Measurements from ENCODE around the gene PXYLP1.

PXYLP1 gene

DNA sequence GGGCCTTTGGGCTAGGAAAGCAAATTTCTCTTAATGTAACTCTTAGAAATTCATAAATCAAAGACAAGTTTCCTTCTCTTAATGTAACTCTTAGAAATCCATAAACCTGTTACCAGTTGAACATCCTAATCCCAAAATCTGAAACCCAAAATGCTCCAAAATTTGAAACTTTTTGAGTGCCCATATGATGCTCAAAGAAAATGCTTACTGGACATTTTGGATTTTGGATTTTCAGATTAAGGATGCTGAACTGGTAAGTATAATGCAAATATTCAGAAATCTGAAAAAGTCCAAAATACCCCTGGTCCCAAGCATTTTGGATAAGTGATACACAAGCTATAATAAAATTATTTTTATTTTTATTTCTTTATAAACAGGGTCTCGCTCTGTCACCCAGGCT lies 85.2 kb downstream of the PXYLP1 start:
- no peak overlapping the region for H3K4me3 ChIP-seq (ENCODE audit: insufficient read depth in 1 of 2, low read depth in 1 of 2, low read length in 2 of 2)
- H3K18ac ChIP-seq (ENCODE audit: low read depth in 1 of 2, low read length in 2 of 2) = no peak overlapping the region
- H2AFZ ChIP-seq (ENCODE audit: low read depth, low read length) = no peak overlapping the region
- H3K4me2 ChIP-seq (ENCODE audit: low read length, poor library complexity, severe bottlenecking) = no peak overlapping the region
- H2BK15ac ChIP-seq (ENCODE audit: low read depth, poor library complexity, severe bottlenecking) = no peak overlapping the region
- DNase-seq = no peak
- H4K8ac ChIP-seq (ENCODE audit: low read length) = no peak overlapping the region
- H3K23ac ChIP-seq (ENCODE audit: low read length in 2 of 2) = no peak overlapping the region
- no peaks in the 10 kb centered on the region for H3K27me3 ChIP-seq (ENCODE audit: control insufficient read depth in 1 of 2, insufficient read depth in 1 of 2, low read length in 2 of 2)
- no peak overlapping the region for H2BK120ac ChIP-seq (ENCODE audit: low read depth, low read length)
- H3K27ac ChIP-seq (ENCODE audit: low read length, poor library complexity, severe bottlenecking) = no peak overlapping the region
- WGBS = 90% methylated on average over 1 of the region's 1 CpG
- no peak overlapping the region for H4K91ac ChIP-seq (ENCODE audit: low read length)
- H3K9me3 ChIP-seq (ENCODE audit: control insufficient read depth, low read length) = no peaks in the 10 kb centered on the region
- H2BK5ac ChIP-seq (ENCODE audit: low read depth, low read length, poor library complexity, severe bottlenecking) = no peak overlapping the region
- peaks cover 13% of the 10 kb centered on the region for H3K4me1 ChIP-seq (ENCODE audit: control insufficient read depth, insufficient read depth, low read depth, low read length)
- no peaks in the 10 kb centered on the region for H3K36me3 ChIP-seq (ENCODE audit: control insufficient read depth in 1 of 2, insufficient read depth in 2 of 2, low read depth in 1 of 2, low read length in 2 of 2)
- no peak overlapping the region for H3K9ac ChIP-seq (ENCODE audit: low read length)
- H3K4ac ChIP-seq (ENCODE audit: low read depth in 1 of 2, low read length in 2 of 2) = no peak overlapping the region
- peaks cover 3% of the 10 kb centered on the region for H3K79me1 ChIP-seq (replicated peaks; ENCODE audit: low read length, poor library complexity, severe bottlenecking)
- no peak overlapping the region for H2BK12ac ChIP-seq (ENCODE audit: low read length in 2 of 2)
- no peak overlapping the region for H3K14ac ChIP-seq (ENCODE audit: low read length in 2 of 2)
- peak overlapping the region; percentile 90 for H2AK5ac ChIP-seq (ENCODE audit: low read length, severe bottlenecking)

DNA sequence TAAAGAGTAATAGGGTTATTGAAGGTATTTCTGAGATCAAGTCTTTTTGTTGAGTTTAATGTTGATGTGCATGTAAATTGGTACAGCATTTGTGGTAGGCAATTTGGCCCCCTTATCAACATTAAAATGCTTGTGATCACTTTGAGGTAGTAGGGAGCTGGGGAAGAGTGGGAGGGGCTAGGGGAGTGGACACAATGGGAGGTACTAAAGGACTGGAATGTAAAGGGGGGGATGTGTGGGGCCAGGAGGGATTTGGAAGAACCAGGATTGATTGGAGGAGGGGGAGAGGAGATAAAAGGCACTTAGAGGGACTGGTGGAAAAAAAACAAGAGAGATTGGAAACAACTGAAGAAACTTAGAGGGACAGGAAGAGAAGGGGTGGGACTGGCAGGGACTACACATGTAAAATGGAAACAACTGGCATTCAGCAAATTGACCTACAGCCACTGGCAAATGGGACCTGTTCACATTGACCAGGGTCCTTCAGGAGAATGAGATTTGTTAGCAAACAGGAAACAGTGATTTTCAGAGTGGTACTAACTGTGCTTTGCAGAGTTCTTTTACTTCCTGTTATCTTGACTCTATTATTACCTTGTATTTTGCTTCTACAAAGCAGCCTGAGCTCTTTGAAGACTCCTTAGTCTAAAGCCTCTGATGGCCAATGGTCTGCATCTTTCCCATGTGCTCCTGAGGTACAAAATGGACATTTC lies 88.9 kb downstream of the PXYLP1 start:
- Histone ChIP-seq H2AK5ac (ENCODE audit: low read length, severe bottlenecking) (peak overlapping the region; percentile 88), H2BK120ac (ENCODE audit: low read depth, low read length) (no peak overlapping the region), H3K4me1 (ENCODE audit: control insufficient read depth, insufficient read depth, low read depth, low read length) (peaks cover 6% of the 10 kb centered on the region), H3K4me3 (ENCODE audit: insufficient read depth in 1 of 2, low read depth in 1 of 2, low read length in 2 of 2) (no peak overlapping the region), H3K79me1 (replicated peaks; ENCODE audit: low read length, poor library complexity, severe bottlenecking) (no peaks in the 10 kb centered on the region), H2BK5ac (ENCODE audit: low read depth, low read length, poor library complexity, severe bottlenecking) (no peak overlapping the region), H3K36me3 (ENCODE audit: control insufficient read depth in 1 of 2, insufficient read depth in 2 of 2, low read depth in 1 of 2, low read length in 2 of 2) (no peaks in the 10 kb centered on the region), H3K27me3 (ENCODE audit: control insufficient read depth in 1 of 2, insufficient read depth in 1 of 2, low read length in 2 of 2) (no peaks in the 10 kb centered on the region), H2AFZ (ENCODE audit: low read depth, low read length) (no peak overlapping the region), H3K27ac (ENCODE audit: low read length, poor library complexity, severe bottlenecking) (no peak overlapping the region), H4K8ac (ENCODE audit: low read length) (no peak overlapping the region), H2BK15ac (ENCODE audit: low read depth, poor library complexity, severe bottlenecking) (no peak overlapping the region), H4K91ac (ENCODE audit: low read length) (no peak overlapping the region), H3K9ac (ENCODE audit: low read length) (no peak overlapping the region), H3K23ac (ENCODE audit: low read length in 2 of 2) (no peak overlapping the region), H3K14ac (ENCODE audit: low read length in 2 of 2) (no peak overlapping the region), H3K4ac (ENCODE audit: low read depth in 1 of 2, low read length in 2 of 2) (no peak overlapping the region), H3K4me2 (ENCODE audit: low read length, poor library complexity, severe bottlenecking) (no peak overlapping the region), H3K18ac (ENCODE audit: low read depth in 1 of 2, low read length in 2 of 2) (no peak overlapping the region), H3K9me3 (ENCODE audit: control insufficient read depth, low read length) (no peaks in the 10 kb centered on the region), H2BK12ac (ENCODE audit: low read length in 2 of 2) (peak overlapping the region in 1 of 2 experiments; percentile 3)
- DNase-seq = no peak

DNA sequence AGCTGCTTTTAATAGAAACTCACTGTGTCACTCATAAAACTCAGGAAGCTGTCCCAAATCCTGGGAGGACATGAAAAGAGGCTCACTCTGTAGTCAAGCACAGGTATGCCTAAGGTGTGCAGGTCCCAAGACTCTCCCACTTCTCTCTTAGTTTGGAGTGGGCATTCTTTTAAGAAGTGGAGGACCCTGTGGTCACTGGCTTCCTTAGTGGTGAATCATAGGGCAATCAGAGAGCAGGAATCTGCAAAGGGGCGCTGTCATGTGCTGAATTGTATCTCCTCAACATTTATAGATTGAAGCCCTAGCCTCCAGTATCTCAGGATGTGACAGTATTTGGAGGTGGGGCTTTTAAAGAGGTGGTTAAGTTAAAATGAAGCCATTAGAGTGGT lies 89.5 kb downstream of the PXYLP1 start:
- Histone ChIP-seq H3K14ac (ENCODE audit: low read length in 2 of 2) (no peak overlapping the region), H2AK5ac (ENCODE audit: low read length, severe bottlenecking) (peak overlapping the region; percentile 20), H3K27ac (ENCODE audit: low read length, poor library complexity, severe bottlenecking) (no peak overlapping the region), H3K23ac (ENCODE audit: low read length in 2 of 2) (no peak overlapping the region), H2BK5ac (ENCODE audit: low read depth, low read length, poor library complexity, severe bottlenecking) (no peak overlapping the region), H3K4me3 (ENCODE audit: insufficient read depth in 1 of 2, low read depth in 1 of 2, low read length in 2 of 2) (no peak overlapping the region), H3K4ac (ENCODE audit: low read depth in 1 of 2, low read length in 2 of 2) (no peak overlapping the region), H3K4me2 (ENCODE audit: low read length, poor library complexity, severe bottlenecking) (no peak overlapping the region), H2BK15ac (ENCODE audit: low read depth, poor library complexity, severe bottlenecking) (no peak overlapping the region), H2BK12ac (ENCODE audit: low read length in 2 of 2) (peak overlapping the region in 1 of 2 experiments; percentile 7), H3K79me1 (replicated peaks; ENCODE audit: low read length, poor library complexity, severe bottlenecking) (no peaks in the 10 kb centered on the region), H2BK120ac (ENCODE audit: low read depth, low read length) (no peak overlapping the region), H3K9ac (ENCODE audit: low read length) (no peak overlapping the region), H2AFZ (ENCODE audit: low read depth, low read length) (no peak overlapping the region), H3K9me3 (ENCODE audit: control insufficient read depth, low read length) (no peaks in the 10 kb centered on the region), H4K91ac (ENCODE audit: low read length) (no peak overlapping the region), H3K18ac (ENCODE audit: low read depth in 1 of 2, low read length in 2 of 2) (no peak overlapping the region), H4K8ac (ENCODE audit: low read length) (no peak overlapping the region), H3K36me3 (ENCODE audit: control insufficient read depth in 1 of 2, insufficient read depth in 2 of 2, low read depth in 1 of 2, low read length in 2 of 2) (no peaks in the 10 kb centered on the region), H3K27me3 (ENCODE audit: control insufficient read depth in 1 of 2, insufficient read depth in 1 of 2, low read length in 2 of 2) (no peaks in the 10 kb centered on the region), H3K4me1 (ENCODE audit: control insufficient read depth, insufficient read depth, low read depth, low read length) (peaks cover 5% of the 10 kb centered on the region)
- 27% methylated on average over 1 of the region's 1 CpG for WGBS
- DNase-seq = peak; percentile 41

DNA sequence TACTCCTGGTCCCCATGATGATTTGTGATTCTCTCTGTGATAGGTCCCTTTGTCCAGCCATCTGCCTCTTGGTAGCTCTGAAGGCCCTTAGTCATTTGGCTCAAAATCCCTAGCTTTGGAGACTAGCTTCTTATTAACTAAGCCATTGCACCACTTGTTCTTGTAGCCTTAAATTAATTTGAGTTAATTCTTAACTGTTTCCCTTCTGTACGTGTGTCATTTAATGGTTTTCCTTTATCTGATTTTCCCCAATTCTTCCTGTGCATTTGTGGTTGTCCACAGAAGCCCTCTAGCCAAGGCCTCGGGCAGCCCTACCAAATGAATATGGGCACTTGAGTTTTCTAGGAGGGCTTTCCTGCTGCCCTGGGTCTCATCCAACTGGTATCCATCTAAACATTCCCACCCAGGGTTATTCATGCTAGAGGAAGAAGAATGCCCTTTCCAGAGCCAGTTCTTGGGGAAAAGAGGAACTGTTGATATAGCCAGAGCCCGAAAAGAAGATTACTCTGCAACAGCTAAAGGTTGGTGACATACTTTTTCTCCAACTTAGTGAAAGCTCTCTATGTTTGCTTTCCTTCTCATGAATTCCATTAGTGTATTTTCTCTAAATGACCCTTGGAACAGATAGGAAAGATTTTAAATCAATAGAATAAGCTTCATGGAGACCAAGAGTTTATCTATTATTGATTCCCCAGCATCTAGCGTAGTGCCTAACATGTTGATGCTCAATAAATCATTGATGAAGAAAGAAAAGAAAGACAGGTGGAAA lies 92.5 kb downstream of the PXYLP1 start:
- Histone ChIP-seq H4K8ac (ENCODE audit: low read length) (no peak overlapping the region), H2BK5ac (ENCODE audit: low read depth, low read length, poor library complexity, severe bottlenecking) (no peak overlapping the region), H3K18ac (ENCODE audit: low read depth in 1 of 2, low read length in 2 of 2) (no peak overlapping the region), H3K23ac (ENCODE audit: low read length in 2 of 2) (no peak overlapping the region), H3K9me3 (ENCODE audit: control insufficient read depth, low read length) (no peaks in the 10 kb centered on the region), H3K4me2 (ENCODE audit: low read length, poor library complexity, severe bottlenecking) (no peak overlapping the region), H3K27ac (ENCODE audit: low read length, poor library complexity, severe bottlenecking) (peak overlapping the region; percentile 46), H3K4ac (ENCODE audit: low read depth in 1 of 2, low read length in 2 of 2) (no peak overlapping the region), H3K14ac (ENCODE audit: low read length in 2 of 2) (no peak overlapping the region), H3K9ac (ENCODE audit: low read length) (no peak overlapping the region), H3K27me3 (ENCODE audit: control insufficient read depth in 1 of 2, insufficient read depth in 1 of 2, low read length in 2 of 2) (no peaks in the 10 kb centered on the region), H2BK15ac (ENCODE audit: low read depth, poor library complexity, severe bottlenecking) (no peak overlapping the region), H3K36me3 (ENCODE audit: control insufficient read depth in 1 of 2, insufficient read depth in 2 of 2, low read depth in 1 of 2, low read length in 2 of 2) (no peaks in the 10 kb centered on the region), H2BK120ac (ENCODE audit: low read depth, low read length) (no peak overlapping the region), H4K91ac (ENCODE audit: low read length) (no peak overlapping the region), H3K79me1 (replicated peaks; ENCODE audit: low read length, poor library complexity, severe bottlenecking) (peaks cover 3% of the 10 kb centered on the region), H3K4me1 (ENCODE audit: control insufficient read depth, insufficient read depth, low read depth, low read length) (peaks cover 6% of the 10 kb centered on the region), H2BK12ac (ENCODE audit: low read length in 2 of 2) (no peak overlapping the region), H2AFZ (ENCODE audit: low read depth, low read length) (no peak overlapping the region), H3K4me3 (ENCODE audit: insufficient read depth in 1 of 2, low read depth in 1 of 2, low read length in 2 of 2) (no peak overlapping the region), H2AK5ac (ENCODE audit: low read length, severe bottlenecking) (no peak overlapping the region)
- DNase-seq = no peak
- WGBS = 96% methylated on average over 4 of the region's 4 CpGs
